Measurements from ENCODE around the gene GPC6.

GRCh38 chr13:93409816-93410215 is 183.2 kb downstream of the GPC6 start:
- TF ChIP-seq POLR2A (IDR thresholded peaks at IDR 0.05) (no peak), CTCF (IDR thresholded peaks at IDR 0.05) (no peak), POLR2AphosphoS5 (IDR thresholded peaks at IDR 0.05; ENCODE audit: insufficient read depth in 1 of 2, low read depth in 1 of 2) (no peak)

All from vagina (tissue), 2 donors.